Fibroblast of the aortic adventitia (primary cell): ENCODE measurements around the gene PNPLA1. TPM values are rescaled to one million over a fixed set of nuclear protein-coding genes. Genes with fewer than 3 reads are reported as not detected.

Experiments used
- DNase-seq: peaks from one replicate; pipeline ENCODE4 v3.0.0-alpha.2; 2010; ENCODE audit warnings: low read depth
- H3K4me3 ChIP-seq: 2 replicates; pipeline ENCODE4 v1.5.1; 2011; ENCODE audit warnings: low read depth, mild to moderate bottlenecking, control low read depth, low read length, moderate library complexity
- total RNA-seq: library from RNA; depleted of rRNA; stranded (reverse); fragments of >200 nt; gene quantifications from 2 replicates; pipeline ENCODE4 v1.2.3, GENCODE V29; 2012; ENCODE audit warnings: low replicate concordance
- TF ChIP-seq, protein P1 (sequence below): IDR thresholded peaks from 2 replicates; pipeline ENCODE4 v1.5.1; 2011; ENCODE audit warnings: mild to moderate bottlenecking, low read length, control low read depth, inconsistent platforms; ENCODE audit not compliant: insufficient read depth

Gene PNPLA1
- total RNA-seq, 1 donor: 0.09 TPM

- TF ChIP-seq, protein P1, sequence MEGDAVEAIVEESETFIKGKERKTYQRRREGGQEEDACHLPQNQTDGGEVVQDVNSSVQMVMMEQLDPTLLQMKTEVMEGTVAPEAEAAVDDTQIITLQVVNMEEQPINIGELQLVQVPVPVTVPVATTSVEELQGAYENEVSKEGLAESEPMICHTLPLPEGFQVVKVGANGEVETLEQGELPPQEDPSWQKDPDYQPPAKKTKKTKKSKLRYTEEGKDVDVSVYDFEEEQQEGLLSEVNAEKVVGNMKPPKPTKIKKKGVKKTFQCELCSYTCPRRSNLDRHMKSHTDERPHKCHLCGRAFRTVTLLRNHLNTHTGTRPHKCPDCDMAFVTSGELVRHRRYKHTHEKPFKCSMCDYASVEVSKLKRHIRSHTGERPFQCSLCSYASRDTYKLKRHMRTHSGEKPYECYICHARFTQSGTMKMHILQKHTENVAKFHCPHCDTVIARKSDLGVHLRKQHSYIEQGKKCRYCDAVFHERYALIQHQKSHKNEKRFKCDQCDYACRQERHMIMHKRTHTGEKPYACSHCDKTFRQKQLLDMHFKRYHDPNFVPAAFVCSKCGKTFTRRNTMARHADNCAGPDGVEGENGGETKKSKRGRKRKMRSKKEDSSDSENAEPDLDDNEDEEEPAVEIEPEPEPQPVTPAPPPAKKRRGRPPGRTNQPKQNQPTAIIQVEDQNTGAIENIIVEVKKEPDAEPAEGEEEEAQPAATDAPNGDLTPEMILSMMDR: no peak
- H3K4me3 ChIP-seq: no peak overlapping the region
- DNase-seq: no peak
Observed at GRCh38 chr6:36317623-36318022, 47.8 kb downstream of the PNPLA1 start.

GRCh38 chr6:36318690-36319435 is 49.0 kb downstream of the PNPLA1 start:
- no peak for DNase-seq

DNA sequence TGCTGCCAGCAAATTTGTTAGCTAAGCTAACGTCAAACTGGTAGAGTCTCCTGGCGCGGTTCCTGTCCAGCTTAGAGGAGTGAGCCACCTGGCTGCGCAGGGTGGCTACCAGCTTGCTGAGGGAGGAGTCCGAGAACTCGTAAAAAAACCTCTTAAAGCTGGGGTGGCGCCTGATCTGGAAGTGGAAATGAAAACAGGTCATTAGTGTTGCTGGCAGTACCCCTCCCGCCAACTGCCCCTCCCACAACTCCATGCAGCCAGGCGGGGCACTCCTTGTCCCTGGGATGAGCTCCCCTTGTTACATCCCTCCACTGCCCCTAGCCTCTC is 49.5 kb downstream of the PNPLA1 start:
- no peak for DNase-seq
- TF ChIP-seq, protein P1: no peak
- no peak overlapping the region for H3K4me3 ChIP-seq

More at GRCh38 chr6:36318690-36319435, 49.0 kb downstream of the PNPLA1 start:
- TF ChIP-seq, protein P1: no peak
- no peak overlapping the region for H3K4me3 ChIP-seq

DNA sequence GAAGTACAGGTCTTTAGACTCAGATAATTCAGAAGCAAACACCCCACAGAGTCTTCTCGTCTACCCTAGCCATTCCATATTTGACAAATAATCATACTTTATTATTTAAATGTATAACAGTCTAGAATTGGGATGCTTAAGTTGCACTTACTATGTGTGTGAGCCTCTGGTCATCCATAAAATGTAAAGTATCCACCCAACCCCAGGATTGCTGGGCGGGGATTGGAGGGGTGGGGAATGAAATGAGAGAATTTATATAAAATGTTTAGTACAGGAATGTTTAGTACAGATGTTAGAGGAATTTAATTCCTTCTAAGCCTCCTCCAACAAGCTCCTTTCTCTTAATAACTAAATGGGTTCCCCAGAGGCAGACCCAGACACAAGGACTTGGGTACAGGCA is 50.0 kb downstream of the PNPLA1 start:
- DNase-seq: no peak
- TF ChIP-seq, protein P1: no peak
- H3K4me3 ChIP-seq: no peak overlapping the region

- TF ChIP-seq, protein P1: no peak
Observed at GRCh38 chr6:36320475-36320874, 50.6 kb downstream of the PNPLA1 start.

GRCh38 chr6:36322591-36322990 is 52.7 kb downstream of the PNPLA1 start:
- no peak overlapping the region for H3K4me3 ChIP-seq
- TF ChIP-seq, protein P1: no peak

More at GRCh38 chr6:36320475-36320874, 50.6 kb downstream of the PNPLA1 start:
- no peak for DNase-seq
- H3K4me3 ChIP-seq: no peak overlapping the region

DNA sequence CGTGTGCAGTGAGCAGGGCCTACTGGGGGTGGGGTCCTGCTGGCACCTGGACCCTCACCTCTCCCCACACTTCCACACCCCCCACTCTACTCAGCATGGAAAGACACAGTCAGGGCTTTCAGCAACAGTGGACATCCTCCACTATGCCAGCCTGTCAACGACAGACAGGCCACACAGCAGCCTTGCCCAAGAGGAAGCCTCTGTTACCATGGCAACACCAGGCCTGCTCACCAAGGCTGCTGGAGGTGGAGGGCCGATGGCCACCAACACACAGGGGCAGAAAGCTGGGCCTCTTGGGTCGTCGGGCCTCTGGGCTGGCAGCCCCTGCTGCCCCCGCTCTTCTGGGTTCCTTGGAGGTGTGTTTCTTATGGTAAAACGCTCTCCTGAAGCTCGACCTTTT is 53.2 kb downstream of the PNPLA1 start:
- TF ChIP-seq, protein P1: no peak
- no peak overlapping the region for H3K4me3 ChIP-seq
- DNase-seq: no peak

More at GRCh38 chr6:36322591-36322990, 52.7 kb downstream of the PNPLA1 start:
- DNase-seq: no peak
